B cell (primary cell): ENCODE measurements around the gene GGN. TPM values are rescaled to one million over a fixed set of nuclear protein-coding genes. Genes with fewer than 3 reads are reported as not detected.

Experiments
- ATAC-seq: fragments of 200-7000 bp; cut with Tn5 transposase; one replicate; pipeline ENCODE4 v1.10.0; 2021; ENCODE audit warnings: low read depth, mild to moderate bottlenecking, moderate number of reproducible peaks, moderate library complexity
- CTCF ChIA-PET: fragments of 350-600 bp; sonication (Branson Sonifier 250); formaldehyde crosslinking; loops from one replicate; lab custom pipeline; 2021; ENCODE audit warnings: antibody characterized with exemption, inconsistent platforms; lab: Charles Lee
- POLR2A ChIA-PET: fragments of 350-600 bp; sonication (Branson Sonifier 250); formaldehyde crosslinking; loops from one replicate; lab custom pipeline; 2021; ENCODE audit warnings: antibody characterized with exemption; lab: Charles Lee
- DNase-seq: peaks from one replicate; pipeline ENCODE4 v3.0.0; 2013
- H2AFZ ChIP-seq: 2 replicates; pipeline ENCODE4 v1.6.1; 2012; ENCODE audit warnings: mild to moderate bottlenecking, low read depth, low read length; ENCODE audit not compliant: insufficient read depth, poor library complexity, severe bottlenecking
- H3K27ac ChIP-seq, 2 donors: 1 replicate in 1 of 2; 2 replicates in 1 of 2; pipeline ENCODE4 v1.5.1; 2012 to 2013; ENCODE audit warnings: low read length in 2 of 2, mild to moderate bottlenecking in 2 of 2, moderate library complexity in 1 of 2
- H3K27me3 ChIP-seq, 4 experiments: fragments of 200-600 bp in 1 of 4; sonication (generic) in 1 of 4; replicated peaks in 1 of 4; 1 replicate in 2 of 4; 2 replicates in 2 of 4; pipeline versions ENCODE4 v1.6.1 to v1.7.0; 2013 to 2016; ENCODE audit warnings: low read length in 3 of 4, mild to moderate bottlenecking in 2 of 4, mixed read lengths in 1 of 4, moderate library complexity in 1 of 4; ENCODE audit not compliant: insufficient read depth in 4 of 4, control insufficient read depth in 3 of 4; ENCODE audit errors: control extremely low read depth in 1 of 4
- H3K36me3 ChIP-seq, 2 experiments: replicated peaks in 1 of 2; 1 replicate in 1 of 2; 2 replicates in 1 of 2; pipeline versions ENCODE4 v1.6.1 to v1.7.1; 2013; ENCODE audit warnings: low read length in 1 of 2; ENCODE audit not compliant: insufficient read depth in 2 of 2, control insufficient read depth in 1 of 2; ENCODE audit errors: control extremely low read depth in 1 of 2, extremely low read depth in 1 of 2
- H3K4me1 ChIP-seq, 2 donors: fragments of 200-600 bp in 1 of 2; sonication (generic) in 1 of 2; 1 replicate in 1 of 2; 2 replicates in 1 of 2; pipeline versions ENCODE4 v1.5.1 to v1.6.1; 2013 to 2017; ENCODE audit warnings: low read length in 2 of 2; ENCODE audit not compliant: control insufficient read depth in 2 of 2, insufficient read depth in 2 of 2
- H3K4me2 ChIP-seq: replicated peaks from 2 replicates; pipeline ENCODE3; 2012; ENCODE audit warnings: mild to moderate bottlenecking, low read depth, low read length; ENCODE audit not compliant: poor library complexity, severe bottlenecking
- H3K4me3 ChIP-seq, 5 experiments: fragments of 200-600 bp in 1 of 5; sonication (generic) in 1 of 5; 1 replicate in 3 of 5; 2 replicates in 2 of 5; pipeline versions ENCODE4 v1.5.1 to v1.7.0; 2011 to 2016; ENCODE audit warnings: low read length in 4 of 5, mild to moderate bottlenecking in 4 of 5, low read depth in 2 of 5, control low read depth in 1 of 5, moderate library complexity in 1 of 5; ENCODE audit not compliant: insufficient read depth in 1 of 5; ENCODE audit errors: control extremely low read depth in 1 of 5, extremely low read depth in 1 of 5
- H3K79me2 ChIP-seq: fragments of 200-600 bp; sonication (generic); one replicate; pipeline ENCODE4 v1.6.0; 2016; ENCODE audit warnings: low read length; ENCODE audit not compliant: control insufficient read depth, insufficient read depth
- H3K9ac ChIP-seq: fragments of 200-600 bp; sonication (generic); 2 replicates; pipeline ENCODE4 v1.6.1; 2017; ENCODE audit warnings: mild to moderate bottlenecking, low read length, moderate library complexity
- H3K9me3 ChIP-seq, 3 donors: one replicate each; pipeline versions ENCODE4 v1.6.1 to v1.7.1; 2013; ENCODE audit warnings: low read length in 2 of 3; ENCODE audit not compliant: control insufficient read depth in 2 of 3, insufficient read depth in 1 of 3; ENCODE audit errors: control extremely low read depth in 1 of 3
- H4K20me1 ChIP-seq: 2 replicates; pipeline ENCODE4 v1.6.0; 2012; ENCODE audit warnings: mild to moderate bottlenecking, low read length; ENCODE audit not compliant: insufficient read depth, control insufficient read depth, poor library complexity, severe bottlenecking
- H3K27ac Mint-ChIP-seq: one replicate; pipeline ENCODE4 v1.8.0; 2021; ENCODE audit warnings: mixed read lengths
- H3K27me3 Mint-ChIP-seq: one replicate; pipeline ENCODE4 v1.8.0; 2021; ENCODE audit warnings: mixed read lengths
- H3K4me1 Mint-ChIP-seq: one replicate; pipeline ENCODE4 v1.8.0; 2021; ENCODE audit warnings: mixed read lengths
- H3K4me3 Mint-ChIP-seq: one replicate; pipeline ENCODE4 v1.8.0; 2021; ENCODE audit warnings: mixed read lengths
- H3K9me3 Mint-ChIP-seq: one replicate; pipeline ENCODE4 v1.8.0; 2022; ENCODE audit warnings: mixed read lengths; ENCODE audit not compliant: insufficient read depth
- CTCF ChIP-seq: fragments of 200-600 bp; IDR thresholded peaks from one replicate; pipeline ENCODE4 v1.8.0; 2022; ENCODE audit warnings: antibody characterized with exemption, mild to moderate bottlenecking
- EZH2 ChIP-seq: IDR thresholded peaks from 2 replicates; pipeline ENCODE4 v1.6.1; 2012; ENCODE audit warnings: borderline replicate concordance, low read depth, mild to moderate bottlenecking, moderate library complexity, low read length; ENCODE audit not compliant: insufficient read depth, poor library complexity, severe bottlenecking
- WGBS: methylation state at CpG from one replicate; pipeline ENCODE4 v1.1.5; 2013; ENCODE audit warnings: missing lambda C conversion rate; ENCODE audit not compliant: insufficient coverage; 5-methylcytosine and 5-hydroxymethylcytosine counted together
- intact Hi-C: fragments of 100-400 bp; cut with micrococcal nuclease; formaldehyde crosslinking; loops from one replicate; pipeline ENCODE4 v1.10.0; 2022
- polyA plus RNA-seq: library from polyadenylated mRNA; depleted of rRNA; stranded (reverse); fragments of >200 nt; gene quantifications from 2 replicates; pipeline ENCODE4 v1.2.3, GENCODE V29; 2012
- total RNA-seq, 2 donors: library from RNA; stranded (reverse); fragments of 120-200 nt in 1 of 2; gene quantifications; 1 replicate in 1 of 2; 2 replicates in 1 of 2; pipeline versions ENCODE4 v1.2.3 to v1.2.4, GENCODE V29; 2013 to 2022

GGN gene
- total and polyA plus RNA-seq, 2 donors (not counting 1 experiment from before 2014, with no cell fraction given) = 0.34 TPM; not detected in 1

- no peak overlapping the region for H3K4me3 ChIP-seq
- ATAC-seq (no peak), DNase-seq (no peak)
- no peak overlapping the region for H3K9ac ChIP-seq
- H3K9me3 ChIP-seq = no peaks in the 10 kb centered on the region
- H4K20me1 ChIP-seq = no peaks in the 10 kb centered on the region
- peaks cover 9% of the 10 kb centered on the region for H3K27me3 Mint-ChIP-seq
- peaks cover 11% of the 10 kb centered on the region for H3K79me2 ChIP-seq
- no peak overlapping the region for H3K4me2 ChIP-seq
- H3K9me3 Mint-ChIP-seq = no peaks in the 10 kb centered on the region
- POLR2A ChIA-PET = interaction anchor here (0.6 kb wide), 1 partner anchor 618 kb away, joined by 3 read pairs; no protein-coding TSS in a partner anchor
- peaks cover 0 to 5% (median 0%) of the 10 kb centered on the region in 4 experiments for H3K27me3 ChIP-seq
- TF ChIP-seq CTCF (no peak), EZH2 (no peak)
- H3K4me1 Mint-ChIP-seq = peaks cover 18% of the 10 kb centered on the region
- CTCF ChIA-PET = interaction anchor here (0.5 to 5.0 kb wide), 7 partner anchors 17 to 527 kb away, joined by 3 to 90 read pairs (median 4); partner anchors contain the start of genes GGN, MRPS12, PSMD8 and SARS2
- no peak overlapping the region for H2AFZ ChIP-seq
- H3K27ac Mint-ChIP-seq = no peak overlapping the region
- H3K4me3 Mint-ChIP-seq = peak overlapping the region; percentile 94
- 94% methylated on average over 3 of the region's 6 CpGs for WGBS
- no peak overlapping the region for H3K27ac ChIP-seq
- H3K4me1 ChIP-seq = peaks cover 5 to 14% of the 10 kb centered on the region in 2 donors
- peaks cover 2 to 24% of the 10 kb centered on the region in 2 experiments for H3K36me3 ChIP-seq
- intact Hi-C loops = loop anchor here (5.0 kb wide), 2 partner anchors 327 to 922 kb away; no protein-coding TSS in a partner anchor
Observed at GRCh38 chr19:38404858-38405257, 17.0 kb upstream of the GGN start.

- Histone ChIP-seq H3K4me3 (peak within 1 kb of the TSS; percentile 41 to 85 (median 75)), H4K20me1 (no peaks in the 10 kb centered on the region), H3K9me3 (peaks cover 0 to 3% (median 0%) of the 10 kb centered on the region in 3 donors), H3K9ac (peak within 1 kb of the TSS; percentile 91), H3K36me3 (peaks cover 2 to 22% of the 10 kb centered on the region in 2 experiments), H2AFZ (peak within 1 kb of the TSS; percentile 99), H3K4me1 (peaks cover 5 to 14% of the 10 kb centered on the region in 2 donors), H3K27me3 (peaks cover 0 to 20% (median 7%) of the 10 kb centered on the region in 4 experiments), H3K27ac (peak within 1 kb of the TSS; percentile 61 to 79), H3K4me2 (peak within 1 kb of the TSS; percentile 96), H3K79me2 (peaks cover 11% of the 10 kb centered on the region)
- under 1% methylated on average over 82 of the region's 82 CpGs for WGBS
- ChIA-PET CTCF (interaction anchor here (0.6 to 5.0 kb wide), 57 partner anchors 9 to 1970 kb away, joined by 3 to 90 read pairs (median 5); partner anchors contain the start of genes ACTN4, ECH1, EIF3K and GGN), POLR2A (interaction anchor here (0.6 to 2.3 kb wide), 13 partner anchors 8 to 527 kb away, joined by 3 to 10 read pairs (median 3); partner anchors contain the start of genes EIF3K, GGN, MAP4K1 and PSMD8)
- Mint-ChIP-seq H3K27me3 (peaks cover 18% of the 10 kb centered on the region), H3K4me3 (peak within 1 kb of the TSS; percentile 94), H3K27ac (peak within 1 kb of the TSS; percentile 94), H3K9me3 (no peaks in the 10 kb centered on the region), H3K4me1 (peaks cover 18% of the 10 kb centered on the region)
- ATAC-seq = peak; percentile 97
- intact Hi-C loops = loop anchor here (1.0 to 5.0 kb wide), 12 partner anchors 16 to 924 kb away; partner anchors contain the start of genes ACTN4, EIF3K, MRPS12 and NFKBIB
- TF ChIP-seq CTCF (peak; percentile 99), EZH2 (no peak)
- peak; percentile 99 for DNase-seq
Observed at GRCh38 chr19:38402967-38403674, 15.3 kb upstream of the GGN start, which contains the start of gene FAM98C. TSS of gene FAM98C (plus strand) at chr19:38403093. CDS start at chr19:38403154, 61 bp downstream.
